ENCODE data around the gene VAPB. TPM values are rescaled to one million over a fixed set of nuclear protein-coding genes. Genes with fewer than 3 reads are reported as not detected.

VAPB gene
- total RNA-seq, 2 donors from 2014 or later, result 57.4 to 63.5 TPM

DNA sequence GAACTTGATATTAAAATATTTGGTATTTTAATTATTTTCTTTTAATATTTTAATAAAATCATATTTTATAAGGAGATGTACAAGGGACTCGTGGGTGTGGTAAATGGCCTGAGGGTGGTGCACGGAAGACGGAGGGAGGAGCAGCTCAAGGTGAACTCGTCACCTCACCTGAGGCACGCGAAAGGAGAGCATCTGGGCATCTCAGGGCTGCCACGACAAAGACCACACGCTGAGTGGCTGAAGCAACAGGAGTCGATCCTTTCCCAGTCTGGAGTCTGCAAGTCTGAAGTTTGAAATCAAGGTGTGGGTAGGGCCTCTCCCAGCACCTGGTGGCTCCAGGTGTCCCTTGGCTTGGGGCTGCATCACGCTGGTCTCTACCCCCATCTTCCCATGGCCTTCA is 86.4 kb downstream of the VAPB start:
- DNase-seq, result no peak
- intact Hi-C loops (cut with DNase I), result no loop called here
- no peak overlapping the region for H3K9ac ChIP-seq (ENCODE audit: low read depth in 2 of 2, low read length in 2 of 2)
- H3K4me3 ChIP-seq, result no peak overlapping the region
- no peaks in the 10 kb centered on the region for H3K9me3 ChIP-seq
- TF ChIP-seq, protein P1, sequence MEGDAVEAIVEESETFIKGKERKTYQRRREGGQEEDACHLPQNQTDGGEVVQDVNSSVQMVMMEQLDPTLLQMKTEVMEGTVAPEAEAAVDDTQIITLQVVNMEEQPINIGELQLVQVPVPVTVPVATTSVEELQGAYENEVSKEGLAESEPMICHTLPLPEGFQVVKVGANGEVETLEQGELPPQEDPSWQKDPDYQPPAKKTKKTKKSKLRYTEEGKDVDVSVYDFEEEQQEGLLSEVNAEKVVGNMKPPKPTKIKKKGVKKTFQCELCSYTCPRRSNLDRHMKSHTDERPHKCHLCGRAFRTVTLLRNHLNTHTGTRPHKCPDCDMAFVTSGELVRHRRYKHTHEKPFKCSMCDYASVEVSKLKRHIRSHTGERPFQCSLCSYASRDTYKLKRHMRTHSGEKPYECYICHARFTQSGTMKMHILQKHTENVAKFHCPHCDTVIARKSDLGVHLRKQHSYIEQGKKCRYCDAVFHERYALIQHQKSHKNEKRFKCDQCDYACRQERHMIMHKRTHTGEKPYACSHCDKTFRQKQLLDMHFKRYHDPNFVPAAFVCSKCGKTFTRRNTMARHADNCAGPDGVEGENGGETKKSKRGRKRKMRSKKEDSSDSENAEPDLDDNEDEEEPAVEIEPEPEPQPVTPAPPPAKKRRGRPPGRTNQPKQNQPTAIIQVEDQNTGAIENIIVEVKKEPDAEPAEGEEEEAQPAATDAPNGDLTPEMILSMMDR (IDR thresholded peaks at IDR 0.05), result no peak
- H3K27ac ChIP-seq, result no peak overlapping the region
- H3K4me1 ChIP-seq, result no peaks in the 10 kb centered on the region
- H3K27me3 ChIP-seq, result no peaks in the 10 kb centered on the region
- H3K36me3 ChIP-seq, result no peaks in the 10 kb centered on the region

DNA sequence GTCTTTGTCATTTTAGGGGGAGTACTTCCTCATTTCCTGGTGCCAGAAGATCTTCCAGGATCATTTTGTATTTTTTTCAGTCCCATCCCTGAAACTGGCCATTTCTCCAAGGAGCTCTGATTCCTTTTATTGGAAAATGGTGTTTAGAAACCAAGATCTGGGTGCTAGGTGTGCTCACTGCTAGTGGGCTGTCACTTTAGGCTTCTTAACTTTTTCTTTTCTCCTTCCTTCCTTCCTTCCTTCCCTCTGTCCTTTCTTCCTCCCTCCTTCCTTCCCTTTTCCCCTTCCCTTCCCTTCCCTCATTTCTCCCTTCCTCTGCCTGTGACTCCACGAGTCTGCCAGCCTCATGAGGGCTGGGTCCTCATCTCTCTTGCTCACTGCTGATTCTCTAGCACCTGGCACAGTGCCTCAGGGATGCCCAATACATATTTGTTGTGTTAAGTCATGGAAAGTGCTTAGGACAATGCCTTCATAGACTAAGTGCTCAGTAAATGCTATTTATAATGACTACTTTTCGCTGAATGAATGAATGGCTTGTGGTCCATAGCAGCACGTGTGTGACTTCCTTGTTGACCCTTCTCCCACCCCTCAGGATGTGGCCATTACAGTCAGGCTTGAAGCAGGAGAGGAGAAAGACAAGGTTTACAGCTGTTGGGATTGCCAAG is 89.2 kb downstream of the VAPB start:
- intact Hi-C loops (cut with DNase I), result no loop called here
- no peak for DNase-seq
- H3K4me3 ChIP-seq, result no peak overlapping the region
- H3K9me3 ChIP-seq, result no peaks in the 10 kb centered on the region
- H3K27ac ChIP-seq, result no peak overlapping the region
- no peaks in the 10 kb centered on the region for H3K36me3 ChIP-seq
- TF ChIP-seq, protein P1 (IDR thresholded peaks at IDR 0.05), result no peak
- no peaks in the 10 kb centered on the region for H3K27me3 ChIP-seq
- no peaks in the 10 kb centered on the region for H3K4me1 ChIP-seq
- H3K9ac ChIP-seq (ENCODE audit: low read depth in 2 of 2, low read length in 2 of 2), result no peak overlapping the region

DNA sequence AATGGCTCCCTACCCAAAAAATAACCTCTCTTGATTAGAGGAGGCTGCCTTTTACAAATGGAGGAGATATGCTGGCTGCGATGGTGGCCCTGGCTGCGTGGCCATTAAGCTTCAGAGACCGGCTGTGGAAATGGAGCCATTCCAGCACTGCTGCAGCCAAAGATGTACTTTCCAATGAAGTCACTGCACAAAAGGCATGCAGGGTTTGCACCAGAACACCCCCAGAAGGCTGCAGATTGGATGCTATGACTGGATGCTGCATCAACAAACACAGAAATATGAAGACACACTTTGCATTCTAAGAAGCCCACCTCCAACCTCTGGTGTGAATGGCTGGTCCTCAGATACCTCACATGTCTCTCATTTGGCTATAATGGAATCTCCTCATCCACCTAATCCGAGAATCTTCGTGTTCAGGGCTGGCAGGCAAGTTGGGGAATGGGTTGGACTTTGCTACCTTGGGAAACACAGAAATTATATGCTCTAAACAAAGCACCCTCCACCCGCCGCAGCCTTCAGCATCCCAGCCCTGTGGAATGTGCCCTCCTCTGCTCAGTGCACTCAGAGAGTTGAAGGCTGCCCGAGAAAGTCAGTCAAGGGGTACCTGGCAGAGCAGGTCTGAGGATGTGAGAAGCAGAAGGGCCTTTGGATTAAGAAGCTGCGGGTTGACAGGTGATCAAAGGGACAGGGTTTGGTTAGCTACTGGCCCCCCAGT is 90.9 kb downstream of the VAPB start:
- no peaks in the 10 kb centered on the region for H3K36me3 ChIP-seq
- TF ChIP-seq, protein P1 (IDR thresholded peaks at IDR 0.05), result no peak
- no peaks in the 10 kb centered on the region for H3K9me3 ChIP-seq
- no peak overlapping the region for H3K4me3 ChIP-seq
- H3K27me3 ChIP-seq, result no peaks in the 10 kb centered on the region
- intact Hi-C loops (cut with DNase I), result loop anchor here (10.0 kb wide), 2 partner anchors 215 to 375 kb away; partner anchors contain the start of genes GNAS, GNAS-AS1 and NPEPL1
- H3K4me1 ChIP-seq, result no peaks in the 10 kb centered on the region
- no peak overlapping the region for H3K27ac ChIP-seq
- H3K9ac ChIP-seq (ENCODE audit: low read depth in 2 of 2, low read length in 2 of 2), result no peak overlapping the region
- no peak for DNase-seq

DNA sequence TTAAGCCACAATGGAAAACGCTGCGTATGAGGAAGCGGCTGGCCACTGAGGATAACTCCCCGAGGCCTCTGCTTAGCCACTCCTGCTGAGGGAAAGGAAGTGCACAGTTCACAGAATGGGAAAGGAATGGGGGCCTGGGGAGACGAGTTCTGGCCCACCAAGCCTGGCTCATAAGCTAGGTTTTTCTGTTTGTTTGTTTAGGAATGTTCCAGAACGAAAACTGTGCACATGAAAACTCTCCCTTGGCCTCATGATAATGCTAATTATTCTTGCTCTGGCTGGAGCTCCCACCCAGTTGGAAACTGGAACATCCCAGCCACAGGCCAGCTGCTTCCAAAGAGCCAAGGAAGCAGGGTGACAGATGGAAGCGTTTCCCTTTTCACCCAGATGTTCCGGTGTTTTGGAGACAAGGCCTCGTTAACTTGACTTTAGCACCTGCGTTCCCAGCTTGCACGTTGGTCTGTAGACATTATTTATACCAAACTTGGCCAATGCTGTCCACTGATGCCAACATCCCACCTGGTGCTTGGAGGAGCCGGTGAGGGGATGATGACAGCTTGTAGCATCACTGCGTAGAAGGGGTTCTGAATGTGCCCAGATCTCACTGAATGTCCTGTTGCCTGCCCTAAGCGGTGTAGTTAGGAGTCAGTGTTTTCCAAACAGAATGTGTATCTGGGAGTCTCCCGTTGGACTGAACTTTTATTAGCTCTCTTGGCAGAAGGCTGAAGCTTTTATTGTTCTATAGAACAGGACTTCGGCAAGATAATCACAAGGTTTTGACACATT is 91.7 kb downstream of the VAPB start:
- TF ChIP-seq, protein P1 (IDR thresholded peaks at IDR 0.05), result no peak
- Histone ChIP-seq H3K9ac (ENCODE audit: low read depth in 2 of 2, low read length in 2 of 2) (no peak overlapping the region), H3K27ac (no peak overlapping the region), H3K4me1 (no peaks in the 10 kb centered on the region), H3K9me3 (no peaks in the 10 kb centered on the region), H3K27me3 (no peaks in the 10 kb centered on the region), H3K36me3 (no peaks in the 10 kb centered on the region), H3K4me3 (no peak overlapping the region)
- intact Hi-C loops (cut with DNase I), result loop anchor here (10.0 kb wide), 2 partner anchors 214 to 374 kb away; partner anchors contain the start of genes GNAS, GNAS-AS1 and NPEPL1
- no peak for DNase-seq

DNA sequence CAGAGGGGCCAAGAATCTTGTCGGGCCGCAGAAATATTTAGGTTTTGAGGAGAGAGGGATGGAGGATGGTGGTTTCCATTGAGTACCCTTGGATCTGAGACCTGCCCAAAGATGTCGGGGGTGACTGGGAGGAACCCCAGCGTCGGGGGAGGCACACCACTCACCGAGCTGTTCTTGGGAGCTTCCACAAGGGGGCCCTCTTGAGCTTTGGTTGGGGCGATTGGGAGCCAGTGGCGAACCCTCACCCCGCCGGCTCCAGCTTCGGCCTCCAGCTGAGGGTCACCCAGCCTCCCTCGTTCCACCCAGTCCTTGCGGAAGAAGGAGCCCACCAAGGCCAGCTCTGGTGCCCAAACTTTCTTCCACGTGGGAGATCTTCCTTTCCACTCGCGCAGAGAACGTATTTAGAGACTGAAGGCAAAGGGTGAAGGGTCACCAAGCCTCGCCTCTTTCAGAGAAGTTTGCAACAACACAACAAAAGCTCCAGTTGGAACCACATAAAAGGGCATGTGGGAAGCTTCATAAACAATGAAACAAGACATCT is 92.5 kb downstream of the VAPB start:
- H3K36me3 ChIP-seq, result no peaks in the 10 kb centered on the region
- H3K4me3 ChIP-seq, result peak overlapping the region; percentile 6
- peak; percentile 67 for DNase-seq
- H3K9me3 ChIP-seq, result no peaks in the 10 kb centered on the region
- TF ChIP-seq, protein P1 (IDR thresholded peaks at IDR 0.05), result peak; percentile 71
- H3K4me1 ChIP-seq, result no peaks in the 10 kb centered on the region
- H3K27ac ChIP-seq, result no peak overlapping the region
- H3K27me3 ChIP-seq, result no peaks in the 10 kb centered on the region
- intact Hi-C loops (cut with DNase I), result loop anchor here (10.0 kb wide), 2 partner anchors 213 to 373 kb away; partner anchors contain the start of genes GNAS, GNAS-AS1 and NPEPL1
- H3K9ac ChIP-seq (ENCODE audit: low read depth in 2 of 2, low read length in 2 of 2), result no peak overlapping the region
